Peyer's patch (tissue), 4 donors: Measurements from ENCODE around the gene TEX19. TPM values are rescaled to one million over a fixed set of nuclear protein-coding genes. Genes with fewer than 3 reads are reported as not detected.
"Not testable (repeated sequence)": the region's sequence is repeated elsewhere in the genome, so short reads cannot be mapped to it uniquely, and the experiment has no call there.

Experiments used
- DNase-seq, 3 donors: peaks; one replicate each; pipeline ENCODE4 v3.0.0-alpha.2; 2017 to 2019
- H3K27ac ChIP-seq, 4 donors: fragments of 200-600 bp; sonication (generic); one replicate each; pipeline ENCODE4 v1.5.1; 2016 to 2019
- H3K27me3 ChIP-seq, 2 donors: fragments of 200-600 bp; sonication (generic); one replicate each; pipeline ENCODE4 v1.5.1; 2019
- H3K36me3 ChIP-seq, 3 donors: fragments of 200-600 bp; sonication (generic); one replicate each; pipeline ENCODE4 v1.5.1; 2016 to 2019
- H3K4me1 ChIP-seq, 4 donors: fragments of 200-600 bp; sonication (generic); one replicate each; pipeline ENCODE4 v1.5.1; 2016 to 2019
- H3K4me3 ChIP-seq, 4 donors: fragments of 200-600 bp; sonication (generic); 1 replicate in 3 of 4; 2 replicates in 1 of 4; pipeline ENCODE4 v1.5.1; 2016 to 2019; ENCODE audit warnings: mild to moderate bottlenecking in 1 of 4
- H3K9me3 ChIP-seq, 4 donors: fragments of 200-600 bp; sonication (generic); one replicate each; pipeline ENCODE4 v1.5.1; 2016 to 2019; ENCODE audit warnings: mild to moderate bottlenecking in 1 of 4
- CTCF ChIP-seq, 6 experiments: fragments of 450-650 bp in 4 of 6; fragments of 200-600 bp in 2 of 6; sonication (generic) in 1 of 6; IDR thresholded peaks; one replicate each; pipeline ENCODE4 v1.5.1; 2017 to 2019; ENCODE audit warnings: antibody characterized with exemption in 6 of 6, mild to moderate bottlenecking in 3 of 6, moderate library complexity in 1 of 6
- POLR2A ChIP-seq, 2 donors: fragments of 450-650 bp; IDR thresholded peaks; one replicate each; pipeline ENCODE4 v1.5.1; 2017; ENCODE audit warnings: antibody characterized with exemption in 2 of 2, mild to moderate bottlenecking in 2 of 2, moderate library complexity in 2 of 2
- total RNA-seq, 4 donors: library from RNA; depleted of rRNA; stranded (reverse); fragments of >200 nt; gene quantifications; one replicate each; pipeline ENCODE4 v1.1.0, GENCODE V29; 2016

TEX19 gene
- total RNA-seq, 4 donors from 2014 or later = not detected

- peaks cover 0 to 21% (median 0%) of the 10 kb centered on the region in 3 donors for H3K36me3 ChIP-seq
- no peak for DNase-seq
- no peak for TF ChIP-seq CTCF (IDR thresholded peaks at IDR 0.05)
- no peak for TF ChIP-seq POLR2A (IDR thresholded peaks at IDR 0.05)
These were observed 48.2 kb downstream of the TEX19 start for GRCh38 chr17:82407255-82407654.

GRCh38 chr17:82408288-82408937 is 49.4 kb downstream of the TEX19 start:
- DNase-seq = no peak

More at GRCh38 chr17:82407255-82407654, 48.2 kb downstream of the TEX19 start:
- Histone ChIP-seq H3K27me3 (no peaks in the 10 kb centered on the region), H3K9me3 (no peaks in the 10 kb centered on the region), H3K4me1 (no peaks in the 10 kb centered on the region), H3K27ac (no peak overlapping the region), H3K4me3 (no peak overlapping the region)

GRCh38 chr17:82408938-82409318 is 49.9 kb downstream of the TEX19 start:
- no peaks in the 10 kb centered on the region for H3K9me3 ChIP-seq
- no peak for DNase-seq
- TF ChIP-seq POLR2A (IDR thresholded peaks at IDR 0.05) (no peak), CTCF (IDR thresholded peaks at IDR 0.05) (no peak)
- no peaks in the 10 kb centered on the region for H3K4me1 ChIP-seq
- H3K27ac ChIP-seq = no peak overlapping the region
- H3K27me3 ChIP-seq = no peaks in the 10 kb centered on the region
- H3K36me3 ChIP-seq = peaks cover 0 to 9% (median 0%) of the 10 kb centered on the region in 3 donors
- H3K4me3 ChIP-seq = no peak overlapping the region

More at GRCh38 chr17:82408288-82408937, 49.4 kb downstream of the TEX19 start:
- no peak for TF ChIP-seq CTCF (IDR thresholded peaks at IDR 0.05)
- TF ChIP-seq POLR2A (IDR thresholded peaks at IDR 0.05) = no peak
- no peaks in the 10 kb centered on the region for H3K9me3 ChIP-seq
- no peak overlapping the region for H3K4me3 ChIP-seq
- H3K36me3 ChIP-seq = peaks cover 0 to 14% (median 0%) of the 10 kb centered on the region in 3 donors
- H3K27me3 ChIP-seq = no peaks in the 10 kb centered on the region
- H3K27ac ChIP-seq = no peak overlapping the region
- H3K4me1 ChIP-seq = no peaks in the 10 kb centered on the region

DNA sequence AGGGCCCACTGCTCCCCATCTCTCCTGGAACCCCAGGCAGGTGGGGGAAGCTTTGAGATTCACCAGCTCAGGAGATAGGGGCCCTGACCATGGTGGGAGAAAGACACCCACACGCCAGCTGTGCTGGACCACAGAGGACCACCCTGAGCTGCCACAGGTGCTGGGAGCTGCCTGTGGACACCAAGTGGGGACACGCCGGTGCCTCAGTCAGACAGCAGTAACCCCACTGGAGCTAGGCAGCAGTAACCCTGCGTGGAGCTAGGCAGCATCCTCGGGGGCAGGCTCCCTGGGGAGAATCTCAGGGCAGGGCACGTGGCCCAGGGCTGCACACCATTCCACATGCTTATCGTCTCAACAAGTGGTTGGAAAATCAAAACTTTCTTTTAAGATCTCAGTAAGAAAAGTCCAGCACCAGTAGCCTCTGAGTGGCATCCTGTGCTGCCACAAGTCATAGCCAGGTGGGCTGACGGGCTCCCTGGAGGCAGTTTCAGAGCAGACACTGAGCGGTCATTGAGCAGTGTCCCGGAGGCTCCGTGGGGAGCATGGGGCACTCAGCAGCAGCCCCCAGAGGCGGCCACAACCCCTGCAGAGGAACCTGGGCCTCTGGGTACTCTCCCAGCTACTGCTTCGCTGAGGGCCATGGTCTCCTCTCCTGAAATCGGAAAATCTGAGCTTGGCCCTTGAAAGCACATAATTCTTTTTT is 51.1 kb downstream of the TEX19 start:
- TF ChIP-seq CTCF (IDR thresholded peaks at IDR 0.05) (no peak), POLR2A (IDR thresholded peaks at IDR 0.05) (no peak)
- Histone ChIP-seq H3K9me3 (no peaks in the 10 kb centered on the region), H3K36me3 (peaks cover 0 to under 1% (median 0%) of the 10 kb centered on the region in 3 donors), H3K4me1 (peaks cover 0 to 7% (median 0%) of the 10 kb centered on the region in 4 donors), H3K27ac (no peak overlapping the region), H3K27me3 (no peaks in the 10 kb centered on the region), H3K4me3 (no peak overlapping the region)
- DNase-seq = no peak

DNA sequence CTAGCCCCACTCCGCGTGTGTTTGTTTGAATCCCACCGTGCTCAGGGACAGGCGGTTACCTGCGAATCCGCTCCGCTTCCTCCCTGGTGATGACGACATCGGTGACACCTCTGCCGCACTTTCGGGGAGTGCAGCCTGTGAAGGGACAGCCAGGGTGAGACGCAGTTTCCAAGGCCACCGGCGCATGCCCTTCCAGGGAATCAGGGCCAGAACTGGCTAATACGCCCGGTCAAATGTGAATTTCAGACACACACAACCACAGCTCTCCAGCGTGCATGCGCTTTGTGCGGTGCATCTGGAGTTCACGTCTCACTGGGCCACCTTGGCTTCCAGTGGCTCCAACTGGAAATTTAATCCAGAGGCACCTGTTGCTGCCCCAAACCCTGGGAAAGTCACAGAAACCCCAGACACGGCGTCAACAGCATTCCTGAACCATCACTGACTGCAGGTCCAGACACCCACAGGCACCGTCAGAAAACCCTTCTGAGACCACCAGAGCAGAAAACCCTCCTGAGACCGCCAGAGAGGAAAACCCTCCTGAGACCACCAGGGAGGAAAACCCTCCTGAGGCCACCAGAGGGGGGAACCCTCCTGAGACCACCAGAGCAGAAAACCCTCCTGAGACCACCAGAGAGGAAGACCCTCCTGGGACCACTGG is 52.5 kb downstream of the TEX19 start:
- TF ChIP-seq CTCF (IDR thresholded peaks at IDR 0.05) (no peak), POLR2A (IDR thresholded peaks at IDR 0.05) (no peak)
- H3K9me3 ChIP-seq = no peaks in the 10 kb centered on the region
- DNase-seq = no peak
- H3K27ac ChIP-seq = no peak overlapping the region
- no peaks in the 10 kb centered on the region for H3K27me3 ChIP-seq
- no peak overlapping the region for H3K4me3 ChIP-seq
- no peaks in the 10 kb centered on the region for H3K36me3 ChIP-seq
- peaks cover 0 to 7% (median 0%) of the 10 kb centered on the region in 4 donors for H3K4me1 ChIP-seq

GRCh38 chr17:82412081-82412480 is 53.0 kb downstream of the TEX19 start:
- H3K9me3 ChIP-seq, DNase-seq, H3K27me3 ChIP-seq, H3K36me3 ChIP-seq, H3K4me1 ChIP-seq, H3K27ac ChIP-seq, H3K4me3 ChIP-seq: not testable (repeated sequence)
